ENCODE measurements around the gene SCN2B. TPM values are rescaled to one million over a fixed set of nuclear protein-coding genes. Genes with fewer than 3 reads are reported as not detected.

SCN2B gene
- total RNA-seq, 4 donors from 2014 or later: 0.37 to 9.3 TPM; not detected in 2

- no peak overlapping the region for H3K27ac ChIP-seq
- intact Hi-C loops (cut with DNase I; ENCODE audit: low total_unique reads): no loop called here
- no peak for DNase-seq
- no peaks in the 10 kb centered on the region for H3K9me3 ChIP-seq
- no peaks in the 10 kb centered on the region for H3K36me3 ChIP-seq
- TF ChIP-seq POLR2A (IDR thresholded peaks at IDR 0.05): no peak
- no peak for TF ChIP-seq CTCF (IDR thresholded peaks at IDR 0.05)
- H3K4me3 ChIP-seq: no peak overlapping the region
- H3K4me1 ChIP-seq: no peaks in the 10 kb centered on the region
- no peaks in the 10 kb centered on the region for H3K27me3 ChIP-seq
Measured at GRCh38 chr11:118212131-118212725, 35.8 kb upstream of the SCN2B start.

- Histone ChIP-seq H3K27me3 (no peaks in the 10 kb centered on the region), H3K36me3 (no peaks in the 10 kb centered on the region), H3K4me3 (no peak overlapping the region), H3K27ac (no peak overlapping the region), H3K4me1 (no peaks in the 10 kb centered on the region), H3K9me3 (no peaks in the 10 kb centered on the region)
- intact Hi-C loops (cut with DNase I; ENCODE audit: low total_unique reads): no loop called here
- no peak for DNase-seq
- TF ChIP-seq CTCF (IDR thresholded peaks at IDR 0.05) (no peak), POLR2A (IDR thresholded peaks at IDR 0.05) (no peak)
Measured at GRCh38 chr11:118211006-118211405, 34.6 kb upstream of the SCN2B start.

- H3K27ac ChIP-seq: no peak overlapping the region
- intact Hi-C loops (cut with DNase I; ENCODE audit: low total_unique reads): no loop called here
- H3K36me3 ChIP-seq: no peaks in the 10 kb centered on the region
- H3K9me3 ChIP-seq: no peaks in the 10 kb centered on the region
- H3K4me3 ChIP-seq: no peak overlapping the region
- TF ChIP-seq CTCF (IDR thresholded peaks at IDR 0.05): no peak
- no peak for TF ChIP-seq POLR2A (IDR thresholded peaks at IDR 0.05)
- no peaks in the 10 kb centered on the region for H3K4me1 ChIP-seq
- H3K27me3 ChIP-seq: no peaks in the 10 kb centered on the region
- no peak for DNase-seq
Measured at GRCh38 chr11:118210323-118210722, 33.9 kb upstream of the SCN2B start.

GRCh38 chr11:118209033-118209432 lies 32.6 kb upstream of the SCN2B start:
- intact Hi-C loops (cut with DNase I; ENCODE audit: low total_unique reads): no loop called here
- Histone ChIP-seq H3K4me3 (no peak overlapping the region), H3K27ac (no peak overlapping the region), H3K4me1 (no peaks in the 10 kb centered on the region), H3K36me3 (no peaks in the 10 kb centered on the region), H3K27me3 (no peaks in the 10 kb centered on the region), H3K9me3 (no peaks in the 10 kb centered on the region)
- TF ChIP-seq POLR2A (IDR thresholded peaks at IDR 0.05) (no peak), CTCF (IDR thresholded peaks at IDR 0.05) (no peak)
- DNase-seq: no peak

- Histone ChIP-seq H3K9me3 (no peaks in the 10 kb centered on the region), H3K4me3 (no peak overlapping the region), H3K27ac (peak overlapping the region in 1 of 2 donors; percentile 31), H3K36me3 (no peaks in the 10 kb centered on the region), H3K27me3 (no peaks in the 10 kb centered on the region), H3K4me1 (no peaks in the 10 kb centered on the region)
- TF ChIP-seq CTCF (IDR thresholded peaks at IDR 0.05): no peak
- no peak for TF ChIP-seq POLR2A (IDR thresholded peaks at IDR 0.05)
- intact Hi-C loops (cut with DNase I; ENCODE audit: low total_unique reads): no loop called here
- no peak for DNase-seq
Measured at GRCh38 chr11:118207079-118207478, 30.6 kb upstream of the SCN2B start.

Measured in uterus (tissue), 4 donors.